HepG2 (cell line): Measurements from ENCODE around the gene IMMT. TPM values are rescaled to one million over a fixed set of nuclear protein-coding genes. Genes with fewer than 3 reads are reported as not detected.

Experiments used
- ATAC-seq: fragments of 200-7000 bp; cut with Tn5 transposase; 3 replicates; pipeline ENCODE4 v1.9.1; 2020; ENCODE audit warnings: mild to moderate bottlenecking, moderate library complexity
- BruUV-seq: library from RNA; stranded (reverse); fragments of 400-500 nt; replicated peaks from 2 replicates; lab custom pipeline; 2021; lab: Mats Ljungman, UMichigan
- CTCF ChIA-PET: fragments of 300-600 bp; formaldehyde crosslinking; extraction: SDS; loops from one replicate; lab custom pipeline; 2021; ENCODE audit warnings: low total read pairs, inconsistent platforms, low intra/inter-chr PET ratio; lab: Yijun Ruan, JAX
- POLR2A ChIA-PET: fragments of 350-600 bp; sonication (Branson Sonifier 250); formaldehyde crosslinking; loops from one replicate; lab custom pipeline; 2020; ENCODE audit warnings: antibody characterized with exemption, inconsistent platforms; lab: Yijun Ruan, JAX
- DNase-seq: peaks from one replicate; pipeline ENCODE4 v3.0.0-alpha.2; 2015; ENCODE audit warnings: low spot score
- FAIRE-seq: peaks from 3 replicates; lab custom pipeline; 2011; peaks lifted over from hg19 to GRCh38; lab: Jason Lieb, UNC
- H2AFZ ChIP-seq: one replicate; pipeline ENCODE4 v1.6.1; 2011; ENCODE audit warnings: low read length, inconsistent platforms
- H3K27ac ChIP-seq: fragments of 300-600 bp; 3 replicates; pipeline ENCODE4 v1.8.0; 2011; ENCODE audit warnings: mixed run types, mild to moderate bottlenecking, mixed read lengths, low read length, inconsistent platforms; ENCODE audit not compliant: insufficient read depth; ENCODE audit errors: extremely low read length
- H3K27me3 ChIP-seq, 2 experiments: fragments of 200-600 bp in 1 of 2; 2 replicates in 1 of 2; 3 replicates in 1 of 2; pipeline versions ENCODE4 v1.6.0 to v1.8.0; 2011; ENCODE audit warnings: low read length in 2 of 2, mild to moderate bottlenecking in 2 of 2, moderate library complexity in 2 of 2, inconsistent platforms in 1 of 2; ENCODE audit not compliant: insufficient read depth in 2 of 2, control insufficient read depth in 1 of 2
- H3K36me3 ChIP-seq, 2 experiments: fragments of 200-600 bp in 1 of 2; replicated peaks in 1 of 2; 2 replicates in 1 of 2; 3 replicates in 1 of 2; pipeline versions ENCODE4 v1.5.1 to v1.8.0; 2011; ENCODE audit warnings: low read length in 2 of 2, inconsistent platforms in 1 of 2; ENCODE audit not compliant: insufficient read depth in 2 of 2, control insufficient read depth in 1 of 2
- H3K4me1 ChIP-seq: 2 replicates; pipeline ENCODE4 v1.5.1; 2012; ENCODE audit warnings: low read length, inconsistent platforms; ENCODE audit not compliant: insufficient read depth
- H3K4me2 ChIP-seq: 2 replicates; pipeline ENCODE4 v1.6.0; 2011; ENCODE audit warnings: low read depth, low read length, inconsistent platforms
- H3K4me3 ChIP-seq, 3 experiments: fragments of 200-600 bp in 1 of 3; sonication (generic), shearing (Covaris generic) in 1 of 3; replicated peaks in 1 of 3; 2 replicates each; pipeline ENCODE4 v1.5.1; 2011 to 2016; ENCODE audit warnings: low read length in 3 of 3, inconsistent platforms in 2 of 3, low read depth in 2 of 3, mild to moderate bottlenecking in 2 of 3, control low read depth in 1 of 3, mixed read lengths in 1 of 3; ENCODE audit not compliant: insufficient read depth in 1 of 3
- H3K79me2 ChIP-seq: one replicate; pipeline ENCODE4 v1.6.1; 2011; ENCODE audit warnings: low read length, inconsistent platforms; ENCODE audit not compliant: insufficient read depth
- H3K9ac ChIP-seq: 2 replicates; pipeline ENCODE4 v1.6.0; 2011; ENCODE audit warnings: mild to moderate bottlenecking, low read depth, low read length, inconsistent platforms; ENCODE audit not compliant: insufficient read depth
- H3K9me3 ChIP-seq: 2 replicates; pipeline ENCODE4 v1.5.1; 2012; ENCODE audit warnings: mild to moderate bottlenecking, low read length
- H4K20me1 ChIP-seq: 2 replicates; pipeline ENCODE4 v1.6.0; 2011; ENCODE audit warnings: inconsistent platforms, mild to moderate bottlenecking, low read length, moderate library complexity; ENCODE audit not compliant: insufficient read depth
- GPBP1L1 ChIP-seq: sonication (generic); formaldehyde crosslinking; IDR thresholded peaks from 2 replicates; pipeline ENCODE4 v1.5.0; 2020; ENCODE audit warnings: mild to moderate bottlenecking, missing genetic modification reagents
- ZBTB10 ChIP-seq: sonication (generic); formaldehyde crosslinking; IDR thresholded peaks from 2 replicates; pipeline ENCODE4 v1.4.0; 2020; ENCODE audit warnings: missing genetic modification reagents, borderline replicate concordance
- ZNF101 ChIP-seq: sonication (generic); formaldehyde crosslinking; IDR thresholded peaks from 2 replicates; pipeline ENCODE4 v1.4.0; 2020; ENCODE audit warnings: mild to moderate bottlenecking, low read depth, missing genetic modification reagents, borderline replicate concordance
- ZSCAN9 ChIP-seq: IDR thresholded peaks from 2 replicates; pipeline ENCODE4 v1.6.1; 2016; ENCODE audit warnings: borderline replicate concordance
- WGBS: methylation state at CpG from one replicate; pipeline ENCODE4 v1.1.6; 2017; ENCODE audit warnings: low lambda C conversion rate; 5-methylcytosine and 5-hydroxymethylcytosine counted together
- in situ Hi-C: cut with HindIII; loops from 2 replicates; pipeline ENCODE4 v1.10.0; 2017; ENCODE audit warnings: low pct_unique_long_range_greater_than_20kb; ENCODE audit not compliant: extremely low pct_ligation_motif_present
- intact Hi-C: fragments of 100-400 bp; cut with micrococcal nuclease; formaldehyde crosslinking; loops from one replicate; pipeline ENCODE4 v1.10.0; 2022; ENCODE audit not compliant: unreplicated experiment
- polyA plus RNA-seq, 8 experiments: library from polyadenylated mRNA; depleted of rRNA in 3 of 8; stranded (reverse) in 7 of 8; unstranded in 1 of 8; fragments of >200 nt; fragmentation: Illumina TruSeq in 4 of 8; extraction: Trizol in 4 of 8; gene quantifications; 2 replicates each; pipeline versions ENCODE4 v1.2.1 to v1.2.3, GENCODE V29; 2011 to 2016; ENCODE audit warnings: low read depth in 4 of 8, missing spikeins in 1 of 8, mixed read lengths in 1 of 8; ENCODE audit not compliant: insufficient read depth in 1 of 8
- total RNA-seq, 5 experiments: library from RNA; depleted of rRNA; stranded (reverse); fragments of >200 nt; fragmentation: Illumina TruSeq; extraction: Trizol; gene quantifications; 2 replicates each; pipeline ENCODE4 v1.2.3, GENCODE V29; 2016; ENCODE audit warnings: low read depth in 1 of 5

IMMT gene
- total and polyA plus RNA-seq, 2 of the 13 experiments (the other 11 are each of a cell fraction or from before 2014, with no cell fraction given) = 63.5 to 119 TPM

- CTCF ChIA-PET = no interaction called here
- BruUV-seq = no TSS peak
- TF ChIP-seq ZNF101 (CRISPR knock-in tag) (no peak), ZBTB10 (no peak), GPBP1L1 (CRISPR knock-in tag) (no peak), ZSCAN9 (CRISPR knock-in tag) (no peak)
- FAIRE-seq (no peak), ATAC-seq (no peak), DNase-seq (no peak)
- Histone ChIP-seq H3K4me1 (peaks cover 18% of the 10 kb centered on the region), H3K36me3 (peaks cover 48 to 94% of the 10 kb centered on the region in 2 experiments), H3K9ac (no peak overlapping the region), H3K27ac (no peak overlapping the region), H2AFZ (no peak overlapping the region), H3K4me3 (no peak overlapping the region), H4K20me1 (no peaks in the 10 kb centered on the region), H3K4me2 (no peak overlapping the region), H3K9me3 (no peaks in the 10 kb centered on the region), H3K79me2 (no peaks in the 10 kb centered on the region), H3K27me3 (no peaks in the 10 kb centered on the region)
- intact Hi-C loops = no loop called here
- WGBS = 97% methylated on average over 2 of the region's 2 CpGs
- in situ Hi-C loops = no loop called here
- POLR2A ChIA-PET = no interaction called here
These were observed 59.1 kb downstream of the IMMT start for GRCh38 chr2:86136141-86136540.
